Measurements from ENCODE around the gene RGMB. TPM values are rescaled to one million over a fixed set of nuclear protein-coding genes. Genes with fewer than 3 reads are reported as not detected.

RGMB gene
- total and polyA plus RNA-seq, 2 donors (not counting 1 experiment from before 2014, with no cell fraction given) = 14.7 to 18.3 TPM

GRCh38 chr5:98794414-98795080 is 21.1 kb downstream of the RGMB start:
- Mint-ChIP-seq H3K27me3 (no peaks in the 10 kb centered on the region), H3K9me3 (ENCODE audit: insufficient read depth) (no peaks in the 10 kb centered on the region), H3K27ac (no peak overlapping the region), H3K4me3 (no peak overlapping the region), H3K4me1 (peaks cover 8% of the 10 kb centered on the region)
- ATAC-seq (ENCODE audit: low read depth) (no peak), DNase-seq (no peak)
- POLR2A ChIA-PET = no interaction called here
- TF ChIP-seq EZH2 (IDR thresholded peaks at IDR 0.05; ENCODE audit: borderline replicate concordance, insufficient read depth, low read depth, low read length, poor library complexity, severe bottlenecking) (no peak), CTCF (IDR thresholded peaks at IDR 0.05) (no peak)
- no peak overlapping the region for H3K4me3 ChIP-seq (ENCODE audit: control extremely low read depth in 1 of 5, extremely low read depth in 1 of 5, insufficient read depth in 1 of 5, low read depth in 2 of 5, low read length in 4 of 5)
- no peaks in the 10 kb centered on the region for H3K4me1 ChIP-seq (ENCODE audit: control insufficient read depth in 2 of 2, insufficient read depth in 2 of 2, low read length in 2 of 2)
- WGBS (ENCODE audit: insufficient coverage) = 100% methylated on average over 2 of the region's 9 CpGs
- H3K9ac ChIP-seq (ENCODE audit: low read length) = no peak overlapping the region
- intact Hi-C loops (cut with micrococcal nuclease) = no loop called here
- H2AFZ ChIP-seq (ENCODE audit: insufficient read depth, low read depth, low read length, poor library complexity, severe bottlenecking) = no peak overlapping the region
- peaks cover 0 to 6% of the 10 kb centered on the region in 2 experiments for H3K36me3 ChIP-seq (replicated peaks in 1 of 2; ENCODE audit: control extremely low read depth in 1 of 2, control insufficient read depth in 1 of 2, extremely low read depth in 1 of 2, insufficient read depth in 2 of 2, low read length in 1 of 2)
- H3K27me3 ChIP-seq (replicated peaks in 1 of 4; ENCODE audit: control extremely low read depth in 1 of 4, control insufficient read depth in 3 of 4, insufficient read depth in 4 of 4, low read length in 3 of 4) = no peaks in the 10 kb centered on the region
- no peak overlapping the region for H3K4me2 ChIP-seq (replicated peaks; ENCODE audit: low read depth, low read length, poor library complexity, severe bottlenecking)
- CTCF ChIA-PET = interaction anchor here (0.7 to 5.1 kb wide), 4 partner anchors 14 to 1564 kb away, joined by 3 to 82 read pairs (median 28); partner anchors contain the start of gene RGMB
- H3K79me2 ChIP-seq (ENCODE audit: control insufficient read depth, insufficient read depth, low read length) = no peaks in the 10 kb centered on the region
- H4K20me1 ChIP-seq (ENCODE audit: control insufficient read depth, insufficient read depth, low read length, poor library complexity, severe bottlenecking) = peaks cover 7% of the 10 kb centered on the region
- no peaks in the 10 kb centered on the region for H3K9me3 ChIP-seq (ENCODE audit: control extremely low read depth in 1 of 3, control insufficient read depth in 2 of 3, insufficient read depth in 1 of 3, low read length in 2 of 3)
- no peak overlapping the region for H3K27ac ChIP-seq (ENCODE audit: low read length in 2 of 2)

- Mint-ChIP-seq H3K4me3 (no peak overlapping the region), H3K9me3 (ENCODE audit: insufficient read depth) (no peaks in the 10 kb centered on the region), H3K27ac (no peak overlapping the region), H3K4me1 (peaks cover 6% of the 10 kb centered on the region), H3K27me3 (no peaks in the 10 kb centered on the region)
- H3K27ac ChIP-seq (ENCODE audit: low read length in 2 of 2) = no peak overlapping the region
- no peak overlapping the region for H2AFZ ChIP-seq (ENCODE audit: insufficient read depth, low read depth, low read length, poor library complexity, severe bottlenecking)
- intact Hi-C loops (cut with micrococcal nuclease) = no loop called here
- H3K27me3 ChIP-seq (replicated peaks in 1 of 4; ENCODE audit: control extremely low read depth in 1 of 4, control insufficient read depth in 3 of 4, insufficient read depth in 4 of 4, low read length in 3 of 4) = no peaks in the 10 kb centered on the region
- H3K4me2 ChIP-seq (replicated peaks; ENCODE audit: low read depth, low read length, poor library complexity, severe bottlenecking) = no peak overlapping the region
- POLR2A ChIA-PET = no interaction called here
- peaks cover 4% of the 10 kb centered on the region for H4K20me1 ChIP-seq (ENCODE audit: control insufficient read depth, insufficient read depth, low read length, poor library complexity, severe bottlenecking)
- H3K79me2 ChIP-seq (ENCODE audit: control insufficient read depth, insufficient read depth, low read length) = no peaks in the 10 kb centered on the region
- DNase-seq (no peak), ATAC-seq (ENCODE audit: low read depth) (no peak)
- H3K4me1 ChIP-seq (ENCODE audit: control insufficient read depth in 2 of 2, insufficient read depth in 2 of 2, low read length in 2 of 2) = no peaks in the 10 kb centered on the region
- no peak overlapping the region for H3K9ac ChIP-seq (ENCODE audit: low read length)
- H3K36me3 ChIP-seq (replicated peaks in 1 of 2; ENCODE audit: control extremely low read depth in 1 of 2, control insufficient read depth in 1 of 2, extremely low read depth in 1 of 2, insufficient read depth in 2 of 2, low read length in 1 of 2) = peaks cover 0 to 6% of the 10 kb centered on the region in 2 experiments
- WGBS (ENCODE audit: insufficient coverage) = 100% methylated on average over 4 of the region's 5 CpGs
- no peaks in the 10 kb centered on the region for H3K9me3 ChIP-seq (ENCODE audit: control extremely low read depth in 1 of 3, control insufficient read depth in 2 of 3, insufficient read depth in 1 of 3, low read length in 2 of 3)
- TF ChIP-seq CTCF (IDR thresholded peaks at IDR 0.05) (no peak), EZH2 (IDR thresholded peaks at IDR 0.05; ENCODE audit: borderline replicate concordance, insufficient read depth, low read depth, low read length, poor library complexity, severe bottlenecking) (no peak)
- CTCF ChIA-PET = interaction anchor here (0.5 to 5.1 kb wide), 10 partner anchors 8 to 1565 kb away, joined by 3 to 82 read pairs (median 6); partner anchors contain the start of gene RGMB
- H3K4me3 ChIP-seq (ENCODE audit: control extremely low read depth in 1 of 5, extremely low read depth in 1 of 5, insufficient read depth in 1 of 5, low read depth in 2 of 5, low read length in 4 of 5) = no peak overlapping the region
Observed at GRCh38 chr5:98795243-98795642, 21.8 kb downstream of the RGMB start.

Data from B cell (primary cell).